Adrenal gland (tissue), 5 donors: ENCODE results near the gene DNAH2.

Source experiments
- CTCF ChIP-seq, 6 experiments: fragments of 450-650 bp in 4 of 6; fragments of 200-600 bp in 2 of 6; sonication (generic) in 1 of 6; IDR thresholded peaks; 1 replicate in 5 of 6; 2 replicates in 1 of 6; pipeline versions ENCODE4 v1.5.1 to v1.8.0; 2016 to 2021; ENCODE audit warnings: antibody characterized with exemption in 6 of 6, mild to moderate bottlenecking in 2 of 6, moderate library complexity in 1 of 6
- POLR2A ChIP-seq, 2 donors: fragments of 450-650 bp; IDR thresholded peaks; one replicate each; pipeline ENCODE4 v1.6.1; 2017; ENCODE audit warnings: antibody characterized with exemption in 2 of 2, mild to moderate bottlenecking in 2 of 2, moderate library complexity in 1 of 2
- donor health status: DM: no; HTN: no; CAD: no.

- TF ChIP-seq POLR2A (IDR thresholded peaks at IDR 0.05) (peak in 1 of 2 donors; percentile 65), CTCF (IDR thresholded peaks at IDR 0.05) (no peak)
These were observed 31.9 kb upstream of the DNAH2 start for GRCh38 chr17:7685533-7686221.
